H1 (cell line): ENCODE measurements around the gene ZNF423. TPM values are rescaled to one million over a fixed set of nuclear protein-coding genes. Genes with fewer than 3 reads are reported as not detected.
A peak's percentile ranks its signal among the peaks of the same experiment; 100 is the strongest.

Experiments used
- CTCF ChIA-PET: fragments of 300-600 bp; sonication (Branson Sonifier 250); formaldehyde crosslinking; loops from one replicate; lab custom pipeline; 2021; ENCODE audit not compliant: partially characterized antibody; lab: Charles Lee
- POLR2A ChIA-PET: fragments of 300-600 bp; sonication (Branson Sonifier 250); formaldehyde crosslinking; loops from one replicate; lab custom pipeline; 2021; ENCODE audit warnings: inconsistent platforms; ENCODE audit not compliant: partially characterized antibody; lab: Charles Lee
- DNase-seq, 2 experiments: peaks; one replicate each; pipeline versions ENCODE4 v3.0.0 to v3.0.0-alpha.2; 2010 to 2022; ENCODE audit warnings: low spot score in 2 of 2, low read depth in 1 of 2, mixed read lengths in 1 of 2
- FAIRE-seq: peaks from 2 replicates; lab custom pipeline; 2011; peaks lifted over from hg19 to GRCh38; lab: Jason Lieb, UNC
- H2AFZ ChIP-seq: 2 replicates; pipeline ENCODE4 v1.8.1; 2012; ENCODE audit warnings: low read length, inconsistent platforms
- H2AK5ac ChIP-seq: 2 replicates; pipeline ENCODE4 v1.6.1; 2013; ENCODE audit warnings: low read depth, low read length
- H2BK120ac ChIP-seq: replicated peaks from 2 replicates; pipeline ENCODE3; 2013; ENCODE audit warnings: low read depth, low read length, inconsistent platforms
- H2BK12ac ChIP-seq: 2 replicates; pipeline ENCODE4 v1.6.1; 2013; ENCODE audit warnings: low read depth, low read length
- H2BK15ac ChIP-seq: 2 replicates; pipeline ENCODE4 v1.6.1; 2013; ENCODE audit warnings: low read length
- H2BK20ac ChIP-seq: 2 replicates; pipeline ENCODE4 v1.6.1; 2013; ENCODE audit warnings: low read length
- H2BK5ac ChIP-seq: 2 replicates; pipeline ENCODE4 v1.6.1; 2013; ENCODE audit warnings: low read depth, low read length
- H3K14ac ChIP-seq: 2 replicates; pipeline ENCODE4 v1.6.1; 2013; ENCODE audit warnings: inconsistent platforms; ENCODE audit not compliant: insufficient read length
- H3K18ac ChIP-seq: 2 replicates; pipeline ENCODE4 v1.6.1; 2013; ENCODE audit warnings: low read length; ENCODE audit errors: extremely low read depth
- H3K23ac ChIP-seq: 2 replicates; pipeline ENCODE4 v1.6.1; 2013; ENCODE audit warnings: inconsistent platforms; ENCODE audit not compliant: insufficient read length
- H3K23me2 ChIP-seq: 2 replicates; pipeline ENCODE4 v1.6.1; 2013; ENCODE audit warnings: low read depth, low read length
- H3K27ac ChIP-seq: 2 replicates; pipeline ENCODE4 v1.6.1; 2011; ENCODE audit warnings: low read depth, low read length, inconsistent platforms
- H3K27me3 ChIP-seq, 4 experiments: replicated peaks in 1 of 4; 1 replicate in 1 of 4; 2 replicates in 3 of 4; pipeline versions ENCODE4 v1.6.1 to v1.8.1; 2011 to 2013; ENCODE audit warnings: low read length in 3 of 4, mild to moderate bottlenecking in 3 of 4, inconsistent platforms in 2 of 4, mixed read lengths in 2 of 4, moderate library complexity in 1 of 4; ENCODE audit not compliant: control insufficient read depth in 3 of 4, insufficient read depth in 3 of 4; ENCODE audit errors: extremely low read depth in 1 of 4
- H3K36me3 ChIP-seq, 4 experiments: 2 replicates each; pipeline versions ENCODE4 v1.6.1 to v1.8.1; 2011 to 2013; ENCODE audit warnings: mild to moderate bottlenecking in 4 of 4, low read length in 3 of 4, moderate library complexity in 2 of 4, control low read depth in 1 of 4, inconsistent platforms in 1 of 4; ENCODE audit not compliant: insufficient read depth in 4 of 4, control insufficient read depth in 2 of 4
- H3K4ac ChIP-seq: replicated peaks from 2 replicates; pipeline ENCODE3; 2013; ENCODE audit warnings: low read length, low read depth, mixed read lengths, inconsistent platforms; ENCODE audit not compliant: insufficient read length
- H3K4me1 ChIP-seq, 4 experiments: replicated peaks in 1 of 4; 1 replicate in 1 of 4; 2 replicates in 3 of 4; pipeline versions ENCODE4 v1.6.1 to v1.8.1; 2011 to 2013; ENCODE audit warnings: low read length in 3 of 4, inconsistent platforms in 2 of 4, mixed read lengths in 1 of 4; ENCODE audit not compliant: insufficient read depth in 4 of 4, control insufficient read depth in 3 of 4
- H3K4me2 ChIP-seq, 2 experiments: 2 replicates each; pipeline versions ENCODE4 v1.6.1 to v1.8.1; 2011 to 2013; ENCODE audit warnings: low read depth in 2 of 2, low read length in 2 of 2, control low read depth in 1 of 2, inconsistent platforms in 1 of 2, mild to moderate bottlenecking in 1 of 2; ENCODE audit not compliant: insufficient read depth in 1 of 2
- H3K4me3 ChIP-seq, 4 experiments: fragments of 200-600, 300-600 bp in 1 of 4; sonication (generic), shearing (Covaris generic), sonication (Bioruptor Twin) in 1 of 4; 2 replicates each; pipeline versions ENCODE4 v1.5.1 to v1.8.1; 2011 to 2016; ENCODE audit warnings: low read length in 4 of 4, low read depth in 3 of 4, control low read depth in 2 of 4, inconsistent platforms in 2 of 4, mild to moderate bottlenecking in 2 of 4, mixed read lengths in 1 of 4, moderate library complexity in 1 of 4; ENCODE audit not compliant: insufficient read depth in 2 of 4; ENCODE audit errors: extremely low read depth in 1 of 4
- H3K56ac ChIP-seq: replicated peaks from 2 replicates; pipeline ENCODE3; 2013; ENCODE audit warnings: low read depth, mild to moderate bottlenecking, mixed read lengths, low read length, inconsistent platforms; ENCODE audit not compliant: insufficient read length
- H3K79me1 ChIP-seq: 2 replicates; pipeline ENCODE4 v1.6.1; 2013; ENCODE audit warnings: low read depth, low read length, control low read depth
- H3K79me2 ChIP-seq, 2 experiments: 2 replicates each; pipeline versions ENCODE4 v1.6.1 to v1.8.1; 2012 to 2013; ENCODE audit warnings: low read length in 2 of 2, mild to moderate bottlenecking in 2 of 2, inconsistent platforms in 1 of 2; ENCODE audit not compliant: insufficient read depth in 2 of 2, control insufficient read depth in 1 of 2
- H3K9ac ChIP-seq, 4 experiments: replicated peaks in 1 of 4; 1 replicate in 1 of 4; 2 replicates in 3 of 4; pipeline versions ENCODE4 v1.6.1 to v1.8.1; 2011 to 2013; ENCODE audit warnings: low read depth in 3 of 4, low read length in 3 of 4, control low read depth in 2 of 4, mild to moderate bottlenecking in 2 of 4, moderate library complexity in 2 of 4, inconsistent platforms in 1 of 4; ENCODE audit errors: extremely low read depth in 1 of 4
- H3K9me3 ChIP-seq, 2 experiments: 2 replicates each; pipeline versions ENCODE4 v1.6.1 to v1.8.1; 2012 to 2013; ENCODE audit warnings: mild to moderate bottlenecking in 2 of 2, moderate library complexity in 2 of 2, control low read depth in 1 of 2, inconsistent platforms in 1 of 2, low read depth in 1 of 2, low read length in 1 of 2, mixed read lengths in 1 of 2; ENCODE audit not compliant: insufficient read depth in 2 of 2
- H4K20me1 ChIP-seq, 2 experiments: replicated peaks in 1 of 2; 2 replicates each; pipeline versions ENCODE3 to v1.8.1; 2011 to 2013; ENCODE audit warnings: inconsistent platforms in 2 of 2, low read length in 2 of 2, mild to moderate bottlenecking in 1 of 2; ENCODE audit not compliant: insufficient read depth in 2 of 2, control insufficient read depth in 1 of 2
- H4K5ac ChIP-seq: 2 replicates; pipeline ENCODE4 v1.6.1; 2013; ENCODE audit warnings: low read length, low read depth, mixed read lengths, inconsistent platforms; ENCODE audit not compliant: insufficient read length
- H4K8ac ChIP-seq: 2 replicates; pipeline ENCODE4 v1.8.0; 2013; ENCODE audit warnings: mild to moderate bottlenecking, moderate library complexity, low read length, inconsistent platforms; ENCODE audit not compliant: insufficient read depth; ENCODE audit errors: extremely low read depth
- H4K91ac ChIP-seq: replicated peaks from 2 replicates; pipeline ENCODE3; 2013; ENCODE audit warnings: low read length, mixed read lengths, inconsistent platforms; ENCODE audit not compliant: insufficient read length
- ASH2L ChIP-seq: fragments of 200-600, 300-600 bp; sonication (generic); IDR thresholded peaks from one replicate; pipeline ENCODE4 v1.7.1; 2017; ENCODE audit warnings: low read length
- KDM4A ChIP-seq: IDR thresholded peaks from one replicate; pipeline ENCODE4 v1.7.1; 2012; ENCODE audit warnings: low read depth, mild to moderate bottlenecking, moderate library complexity, low read length, inconsistent platforms; ENCODE audit not compliant: severe bottlenecking
- POLR2A ChIP-seq, 2 experiments: IDR thresholded peaks; 1 replicate in 1 of 2; 2 replicates in 1 of 2; pipeline ENCODE4 v1.6.1; 2011; ENCODE audit warnings: low read depth in 2 of 2, low read length in 2 of 2, mild to moderate bottlenecking in 2 of 2; ENCODE audit errors: control extremely low read depth in 1 of 2
- RAD21 ChIP-seq, 2 experiments: IDR thresholded peaks in 1 of 2; conservative IDR thresholded peaks in 1 of 2; 2 replicates each; pipeline ENCODE4 v1.6.1; 2011; ENCODE audit warnings: low read depth in 2 of 2, low read length in 2 of 2, improper control_type of control experiment in 1 of 2, inconsistent platforms in 1 of 2, mild to moderate bottlenecking in 1 of 2, moderate library complexity in 1 of 2
- RFX5 ChIP-seq: IDR thresholded peaks from 2 replicates; pipeline ENCODE4 v1.6.1; 2011; ENCODE audit warnings: low read depth, low read length, improper control_type of control experiment, borderline replicate concordance
- SIX5 ChIP-seq: IDR thresholded peaks from 2 replicates; pipeline ENCODE4 v1.6.1; 2011; ENCODE audit warnings: mild to moderate bottlenecking, low read depth, low read length
- SP1 ChIP-seq: IDR thresholded peaks from 2 replicates; pipeline ENCODE4 v1.6.1; 2011; ENCODE audit warnings: low read depth, low read length
- SUZ12 ChIP-seq: fragments of 200-600 bp; sonication (generic); IDR thresholded peaks from 2 replicates; pipeline ENCODE4 v1.6.1; 2012; ENCODE audit warnings: mild to moderate bottlenecking, inconsistent platforms, low read length, moderate library complexity, mixed read lengths
- YY1 ChIP-seq: IDR thresholded peaks from 2 replicates; pipeline ENCODE4 v1.6.1; 2011; ENCODE audit warnings: low read depth, mild to moderate bottlenecking, low read length
- WGBS, 2 experiments: shearing (Covaris generic) in 1 of 2; methylation state at CpG; one replicate each; pipeline versions ENCODE4 v1.1.6 to v1.1.7; 2013 to 2015; ENCODE audit warnings: low lambda C conversion rate in 2 of 2, mixed read lengths in 2 of 2, inconsistent platforms in 1 of 2, low coverage in 1 of 2, missing lambda C conversion rate in 1 of 2; ENCODE audit not compliant: insufficient replicate concordance in 2 of 2, insufficient coverage in 1 of 2, insufficient read length in 1 of 2; ENCODE audit errors: extremely low coverage in 1 of 2, missing lambda C conversion rate in 1 of 2; 5-methylcytosine and 5-hydroxymethylcytosine counted together
- polyA plus RNA-seq, 7 experiments: library from polyadenylated mRNA; depleted of rRNA in 3 of 7; stranded (reverse) in 5 of 7; unstranded in 2 of 7; fragments of >200 nt in 5 of 7; fragments of 200-250 nt in 2 of 7; gene quantifications; 1 replicate in 5 of 7; 2 replicates in 1 of 7; 4 replicates in 1 of 7; pipeline versions ENCODE4 v1.2.1 to v1.2.3, GENCODE V29; 2011 to 2013; ENCODE audit warnings: missing spikeins in 2 of 7, mixed read lengths in 2 of 7
- total RNA-seq: library from RNA; stranded (reverse); fragmentation: NEBNext Ultra II Directional; extraction: Animal tissue kit (Norgen Biotek cat#: 25700); gene quantifications from 2 replicates; pipeline ENCODE4 v1.2.1, GENCODE V29; 2021
- TF ChIP-seq, protein P1 (sequence below): IDR thresholded peaks from 2 replicates; pipeline ENCODE4 v1.6.1; 2012; ENCODE audit warnings: inconsistent platforms
- TF ChIP-seq, protein P2 (sequence below): IDR thresholded peaks from 2 replicates; pipeline ENCODE4 v1.6.1; 2012; ENCODE audit warnings: inconsistent platforms

Gene ZNF423
- total and polyA plus RNA-seq, 2 of the 8 experiments (the other 6 are each of a cell fraction or from before 2014, with no cell fraction given) = 38.2 to 52.3 TPM

DNA sequence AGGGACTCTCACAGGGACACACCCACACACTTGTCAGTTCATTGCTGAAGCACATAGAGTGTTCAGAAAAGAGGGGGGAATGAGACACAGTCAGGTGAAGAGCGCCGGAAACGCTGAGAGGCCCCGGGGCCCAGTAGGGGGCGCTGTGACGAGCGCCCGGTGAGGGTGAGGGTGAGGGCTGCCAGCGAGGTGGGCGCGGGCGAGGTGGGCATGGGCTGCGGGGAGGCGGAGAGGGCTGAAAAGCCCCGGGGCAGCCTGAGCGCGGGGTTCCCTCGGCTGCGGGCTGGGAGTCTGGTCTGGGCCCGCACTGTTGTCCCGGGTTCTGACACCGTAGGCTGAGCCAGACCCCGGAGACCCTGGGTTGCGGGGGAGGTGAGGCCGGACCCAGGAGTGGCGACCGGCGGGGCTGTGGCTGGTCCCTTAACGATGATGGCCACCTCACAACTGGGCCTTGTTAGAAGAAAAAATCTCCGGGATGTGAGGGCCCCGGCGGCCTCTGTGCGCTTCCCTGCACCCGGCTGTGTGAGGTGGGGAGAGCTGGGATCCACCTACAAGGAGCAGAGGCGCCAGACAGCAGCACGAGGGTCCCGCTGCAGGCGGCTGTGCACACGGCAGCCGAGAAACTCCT, 390.9 kb downstream of the ZNF423 start:
- H3K79me2 ChIP-seq = no peaks in the 10 kb centered on the region
- H2BK20ac ChIP-seq = no peak overlapping the region; the same call in 1 of the 2 replicates
- ChIA-PET POLR2A (interaction anchor here (0.9 kb wide), 1 partner anchor 9 kb away, joined by 3 read pairs; no protein-coding TSS in a partner anchor), CTCF (interaction anchor here (0.6 to 2.4 kb wide), 27 partner anchors 9 to 1005 kb away, joined by 3 to 20 read pairs (median 4); no protein-coding TSS in a partner anchor)
- H2BK15ac ChIP-seq = peak overlapping the region; percentile 98; the same call in 1 of the 2 replicates
- H2BK120ac ChIP-seq = no peak overlapping the region
- H3K27ac ChIP-seq = no peak overlapping the region
- H3K79me1 ChIP-seq = no peaks in the 10 kb centered on the region
- H2AK5ac ChIP-seq = no peak overlapping the region
- H3K9ac ChIP-seq = no peak overlapping the region; a peak in 1 of 7 replicates
- H3K56ac ChIP-seq = no peak overlapping the region
- peaks cover 0 to 3% (median 1%) of the 10 kb centered on the region in 4 experiments; a peak in 4 of 7 replicates for H3K4me1 ChIP-seq
- no peak overlapping the region for H3K23ac ChIP-seq
- peak overlapping the region; percentile 63 for H4K8ac ChIP-seq
- no peak overlapping the region for H4K91ac ChIP-seq
- H4K5ac ChIP-seq = no peak overlapping the region
- H4K20me1 ChIP-seq = no peaks in the 10 kb centered on the region
- no peak for FAIRE-seq
- peak overlapping the region; percentile 61 for H2AFZ ChIP-seq
- H3K9me3 ChIP-seq = no peaks in the 10 kb centered on the region
- H3K4ac ChIP-seq = no peak overlapping the region
- H3K4me3 ChIP-seq = peak overlapping the region; percentile 38 to 65 (median 53)
- peak in 1 of 2 experiments; percentile 88 for DNase-seq
- H3K4me2 ChIP-seq = peak overlapping the region; percentile 40 to 73
- H3K23me2 ChIP-seq = peaks cover 5% of the 10 kb centered on the region; the same call in 1 of the 2 replicates
- no peaks in the 10 kb centered on the region for H3K36me3 ChIP-seq
- H3K18ac ChIP-seq = peak overlapping the region; percentile 40
- peaks cover 0 to 15% (median 12%) of the 10 kb centered on the region in 4 experiments; a peak in 6 of 7 replicates for H3K27me3 ChIP-seq
- 6% methylated on average over 31 of the region's 40 CpGs; no CpG with 5 or more reads in 1 of the 2 experiments for WGBS, 2 experiments
- H2BK5ac ChIP-seq = no peak overlapping the region; the same call in 1 of the 2 replicates
- H3K14ac ChIP-seq = no peak overlapping the region
- H2BK12ac ChIP-seq = no peak overlapping the region
- TF ChIP-seq SIX5 (no peak), POLR2A (IDR thresholded peaks at IDR 0.05; ENCODE audit: control extremely low read depth in 1 of 2, low read depth in 2 of 2, low read length in 2 of 2) (peak in 1 of 2 experiments; percentile 49; a peak in 1 of 3 replicates), RAD21 (IDR thresholded peaks at IDR 0.05 in 1 of 2, conservative IDR thresholded peaks at IDR 0.05 in 1 of 2; ENCODE audit: low read depth in 2 of 2, low read length in 2 of 2) (peak; percentile 29 to 62; a peak in 2 of 4 replicates), KDM4A (peak; percentile 91), YY1 (peak; percentile 81; the same call in 1 of the 2 replicates), SP1 (no peak), ASH2L (peak; percentile 23), SUZ12 (no peak), RFX5 (no peak)
- TF ChIP-seq, protein P1, sequence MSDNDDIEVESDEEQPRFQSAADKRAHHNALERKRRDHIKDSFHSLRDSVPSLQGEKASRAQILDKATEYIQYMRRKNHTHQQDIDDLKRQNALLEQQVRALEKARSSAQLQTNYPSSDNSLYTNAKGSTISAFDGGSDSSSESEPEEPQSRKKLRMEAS = peak; percentile 32; the same call in 1 of the 2 replicates
- TF ChIP-seq, protein P2, sequence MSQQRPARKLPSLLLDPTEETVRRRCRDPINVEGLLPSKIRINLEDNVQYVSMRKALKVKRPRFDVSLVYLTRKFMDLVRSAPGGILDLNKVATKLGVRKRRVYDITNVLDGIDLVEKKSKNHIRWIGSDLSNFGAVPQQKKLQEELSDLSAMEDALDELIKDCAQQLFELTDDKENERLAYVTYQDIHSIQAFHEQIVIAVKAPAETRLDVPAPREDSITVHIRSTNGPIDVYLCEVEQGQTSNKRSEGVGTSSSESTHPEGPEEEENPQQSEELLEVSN = peak; percentile 65; the same call in 1 of the 2 replicates
